ENCODE results near the gene PKIG.

The PKIG gene

GRCh38 chr20:44627364-44628010 lies 45.1 kb downstream of the PKIG start:
- Mint-ChIP-seq H3K9me3 (peaks cover 9% of the 10 kb centered on the region), H3K27me3 (ENCODE audit: low read depth) (no peaks in the 10 kb centered on the region), H3K36me3 (ENCODE audit: low read depth) (peaks cover 52% of the 10 kb centered on the region), H3K27ac (no peak overlapping the region), H3K4me1 (ENCODE audit: low read depth) (peaks cover 6% of the 10 kb centered on the region), H3K4me3 (no peak overlapping the region)

- Mint-ChIP-seq H3K27ac (no peak overlapping the region), H3K4me3 (no peak overlapping the region), H3K9me3 (no peaks in the 10 kb centered on the region), H3K36me3 (ENCODE audit: low read depth) (peaks cover 42% of the 10 kb centered on the region), H3K27me3 (ENCODE audit: low read depth) (no peaks in the 10 kb centered on the region), H3K4me1 (ENCODE audit: low read depth) (peaks cover 6% of the 10 kb centered on the region)
Observed at GRCh38 chr20:44629017-44629385, 46.6 kb downstream of the PKIG start.

- Mint-ChIP-seq H3K36me3 (ENCODE audit: low read depth) (peaks cover 41% of the 10 kb centered on the region), H3K27me3 (ENCODE audit: low read depth) (no peaks in the 10 kb centered on the region), H3K27ac (no peak overlapping the region), H3K4me1 (ENCODE audit: low read depth) (peaks cover 6% of the 10 kb centered on the region), H3K9me3 (no peaks in the 10 kb centered on the region), H3K4me3 (no peak overlapping the region)
Observed at GRCh38 chr20:44629542-44629941, 47.2 kb downstream of the PKIG start.

- no peak overlapping the region for H3K27ac Mint-ChIP-seq
Observed at GRCh38 chr20:44630297-44630696, 47.9 kb downstream of the PKIG start.

GRCh38 chr20:44632103-44632752 lies 49.8 kb downstream of the PKIG start:
- Mint-ChIP-seq H3K36me3 (ENCODE audit: low read depth) (peaks cover 41% of the 10 kb centered on the region), H3K4me1 (ENCODE audit: low read depth) (no peaks in the 10 kb centered on the region), H3K27me3 (ENCODE audit: low read depth) (no peaks in the 10 kb centered on the region), H3K27ac (peak overlapping the region; percentile 39), H3K4me3 (no peak overlapping the region), H3K9me3 (no peaks in the 10 kb centered on the region)

More at GRCh38 chr20:44630297-44630696, 47.9 kb downstream of the PKIG start:
- Mint-ChIP-seq H3K4me1 (ENCODE audit: low read depth) (peaks cover 4% of the 10 kb centered on the region), H3K4me3 (no peak overlapping the region), H3K36me3 (ENCODE audit: low read depth) (peaks cover 36% of the 10 kb centered on the region), H3K9me3 (no peaks in the 10 kb centered on the region), H3K27me3 (ENCODE audit: low read depth) (no peaks in the 10 kb centered on the region)

- Mint-ChIP-seq H3K36me3 (ENCODE audit: low read depth) (peaks cover 39% of the 10 kb centered on the region), H3K4me1 (ENCODE audit: low read depth) (no peaks in the 10 kb centered on the region), H3K27ac (no peak overlapping the region), H3K4me3 (no peak overlapping the region), H3K9me3 (no peaks in the 10 kb centered on the region), H3K27me3 (ENCODE audit: low read depth) (no peaks in the 10 kb centered on the region)
Observed at GRCh38 chr20:44633187-44633810, 50.9 kb downstream of the PKIG start.

- peaks cover 45% of the 10 kb centered on the region for H3K36me3 Mint-ChIP-seq (ENCODE audit: low read depth)
- no peak overlapping the region for H3K27ac Mint-ChIP-seq
- H3K4me3 Mint-ChIP-seq: no peak overlapping the region
- H3K9me3 Mint-ChIP-seq: peaks cover 6% of the 10 kb centered on the region
- no peaks in the 10 kb centered on the region for H3K27me3 Mint-ChIP-seq (ENCODE audit: low read depth)
- H3K4me1 Mint-ChIP-seq (ENCODE audit: low read depth): peaks cover 6% of the 10 kb centered on the region
Observed at GRCh38 chr20:44633872-44634600, 51.7 kb downstream of the PKIG start.

GRCh38 chr20:44635877-44636276 lies 53.5 kb downstream of the PKIG start:
- Mint-ChIP-seq H3K4me3 (no peak overlapping the region), H3K27ac (no peak overlapping the region), H3K4me1 (ENCODE audit: low read depth) (peaks cover 14% of the 10 kb centered on the region), H3K27me3 (ENCODE audit: low read depth) (no peaks in the 10 kb centered on the region), H3K36me3 (ENCODE audit: low read depth) (peaks cover 52% of the 10 kb centered on the region), H3K9me3 (peaks cover 11% of the 10 kb centered on the region)

GRCh38 chr20:44637042-44637441 lies 54.7 kb downstream of the PKIG start:
- H3K4me3 Mint-ChIP-seq: no peak overlapping the region
- H3K27ac Mint-ChIP-seq: peak overlapping the region; percentile 15
- H3K36me3 Mint-ChIP-seq (ENCODE audit: low read depth): peaks cover 58% of the 10 kb centered on the region

GRCh38 chr20:44637522-44638372 lies 55.4 kb downstream of the PKIG start:
- Mint-ChIP-seq H3K4me3 (no peak overlapping the region), H3K4me1 (ENCODE audit: low read depth) (peaks cover 29% of the 10 kb centered on the region), H3K36me3 (ENCODE audit: low read depth) (peaks cover 61% of the 10 kb centered on the region), H3K9me3 (peaks cover 11% of the 10 kb centered on the region), H3K27me3 (ENCODE audit: low read depth) (no peaks in the 10 kb centered on the region), H3K27ac (peak overlapping the region; percentile 15)

More at GRCh38 chr20:44637042-44637441, 54.7 kb downstream of the PKIG start:
- Mint-ChIP-seq H3K4me1 (ENCODE audit: low read depth) (peaks cover 22% of the 10 kb centered on the region), H3K27me3 (ENCODE audit: low read depth) (no peaks in the 10 kb centered on the region), H3K9me3 (peaks cover 11% of the 10 kb centered on the region)

- peaks cover 51% of the 10 kb centered on the region for H3K36me3 Mint-ChIP-seq (ENCODE audit: low read depth)
- H3K27ac Mint-ChIP-seq: peak overlapping the region; percentile 89
- H3K27me3 Mint-ChIP-seq (ENCODE audit: low read depth): no peaks in the 10 kb centered on the region
- peaks cover 54% of the 10 kb centered on the region for H3K4me1 Mint-ChIP-seq (ENCODE audit: low read depth)
- no peak overlapping the region for H3K4me3 Mint-ChIP-seq
- H3K9me3 Mint-ChIP-seq: peaks cover 11% of the 10 kb centered on the region
Observed at GRCh38 chr20:44640522-44640921, 58.1 kb downstream of the PKIG start.

GRCh38 chr20:44641325-44641724 lies 58.9 kb downstream of the PKIG start:
- H3K27ac Mint-ChIP-seq: peak overlapping the region; percentile 89
- no peaks in the 10 kb centered on the region for H3K27me3 Mint-ChIP-seq (ENCODE audit: low read depth)
- peaks cover 46% of the 10 kb centered on the region for H3K36me3 Mint-ChIP-seq (ENCODE audit: low read depth)
- H3K4me3 Mint-ChIP-seq: peak overlapping the region; percentile 50
- peaks cover 11% of the 10 kb centered on the region for H3K9me3 Mint-ChIP-seq
- H3K4me1 Mint-ChIP-seq (ENCODE audit: low read depth): peaks cover 62% of the 10 kb centered on the region

GRCh38 chr20:44642203-44643153 lies 60.1 kb downstream of the PKIG start:
- Mint-ChIP-seq H3K36me3 (ENCODE audit: low read depth) (peaks cover 41% of the 10 kb centered on the region), H3K9me3 (peaks cover 11% of the 10 kb centered on the region), H3K27ac (peak overlapping the region; percentile 90), H3K27me3 (ENCODE audit: low read depth) (no peaks in the 10 kb centered on the region), H3K4me3 (peak overlapping the region; percentile 57), H3K4me1 (ENCODE audit: low read depth) (peaks cover 70% of the 10 kb centered on the region)
